K562 (cell line): Measurements from ENCODE around the gene REPS1.
"Not testable (repeated sequence)": the region's sequence is repeated elsewhere in the genome, so short reads cannot be mapped to it uniquely, and the experiment has no call there.

ENCODE experiments used
- CREB1 ChIP-seq, 2 experiments: sonication (generic) in 1 of 2; formaldehyde crosslinking in 1 of 2; IDR thresholded peaks; 2 replicates each; pipeline versions ENCODE4 v1.6.1 to v1.8.0; 2012 to 2022; ENCODE audit warnings: inconsistent platforms in 1 of 2, mild to moderate bottlenecking in 1 of 2, missing genetic modification reagents in 1 of 2, moderate library complexity in 1 of 2
- CUX1 ChIP-seq: fragments of 200-800 bp; sonication (Bioruptor generic); IDR thresholded peaks from 2 replicates; pipeline ENCODE4 v1.6.1; 2016; ENCODE audit warnings: missing genetic modification characterization, missing compliant biosample characterization
- KDM1A ChIP-seq, 2 experiments: fragments of 450-650 bp; IDR thresholded peaks; 2 replicates each; pipeline ENCODE4 v1.6.1; 2016; ENCODE audit warnings: mild to moderate bottlenecking in 2 of 2
- SP1 ChIP-seq: sonication (generic); formaldehyde crosslinking; IDR thresholded peaks from 2 replicates; pipeline ENCODE4 v1.8.1; 2022; ENCODE audit warnings: mild to moderate bottlenecking, missing genetic modification reagents
- TF ChIP-seq, protein P1 (sequence below), 2 experiments: fragments of 450-650 bp; formaldehyde crosslinking in 1 of 2; IDR thresholded peaks; 2 replicates each; pipeline versions ENCODE4 v1.4.0 to v1.6.1; 2014 to 2020; ENCODE audit warnings: mild to moderate bottlenecking in 2 of 2, borderline replicate concordance in 1 of 2, low read depth in 1 of 2
- TF ChIP-seq, protein P2 (sequence below), 3 experiments: IDR thresholded peaks in 2 of 3; conservative IDR thresholded peaks in 1 of 3; 2 replicates each; pipeline ENCODE4 v1.5.1; 2011 to 2012; ENCODE audit warnings: low read length in 3 of 3, mild to moderate bottlenecking in 3 of 3, control low read depth in 2 of 3, improper control_type of control experiment in 1 of 3, inconsistent platforms in 1 of 3, low read depth in 1 of 3, mixed read lengths in 1 of 3, moderate library complexity in 1 of 3; ENCODE audit not compliant: insufficient read depth in 2 of 3
- TF ChIP-seq, protein P3 (sequence below): sonication (generic); formaldehyde crosslinking; IDR thresholded peaks from 2 replicates; pipeline ENCODE4 v1.8.0; 2022; ENCODE audit warnings: mild to moderate bottlenecking, missing genetic modification reagents

DNA sequence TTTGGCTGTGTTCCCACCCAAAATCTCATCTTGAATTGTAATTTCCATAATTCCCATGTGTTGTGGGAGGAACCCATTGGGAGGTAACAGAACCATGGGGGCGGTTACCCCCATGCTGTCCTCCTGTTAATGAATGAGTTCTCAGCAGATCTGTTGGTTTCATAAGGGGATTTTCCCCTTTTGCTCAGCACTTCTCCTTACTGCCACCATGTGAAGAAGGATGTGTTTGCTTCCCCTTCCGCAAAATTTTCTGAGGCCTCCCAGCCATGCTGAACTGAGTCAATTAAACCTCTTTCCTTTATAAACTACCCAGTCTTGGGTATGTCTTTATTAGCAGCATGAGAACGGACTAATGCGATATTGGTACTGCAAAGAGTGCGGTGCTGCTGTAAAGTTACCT, 4.9 kb upstream of the REPS1 start:
- not testable (repeated sequence) for TF ChIP-seq SP1; CREB1 (IDR thresholded peaks at IDR 0.05); CREB1 (CRISPR knock-in tag; IDR thresholded peaks at IDR 0.05); CUX1 (CRISPR knock-in tag); KDM1A (IDR thresholded peaks at IDR 0.05)
- TF ChIP-seq, protein P1, sequence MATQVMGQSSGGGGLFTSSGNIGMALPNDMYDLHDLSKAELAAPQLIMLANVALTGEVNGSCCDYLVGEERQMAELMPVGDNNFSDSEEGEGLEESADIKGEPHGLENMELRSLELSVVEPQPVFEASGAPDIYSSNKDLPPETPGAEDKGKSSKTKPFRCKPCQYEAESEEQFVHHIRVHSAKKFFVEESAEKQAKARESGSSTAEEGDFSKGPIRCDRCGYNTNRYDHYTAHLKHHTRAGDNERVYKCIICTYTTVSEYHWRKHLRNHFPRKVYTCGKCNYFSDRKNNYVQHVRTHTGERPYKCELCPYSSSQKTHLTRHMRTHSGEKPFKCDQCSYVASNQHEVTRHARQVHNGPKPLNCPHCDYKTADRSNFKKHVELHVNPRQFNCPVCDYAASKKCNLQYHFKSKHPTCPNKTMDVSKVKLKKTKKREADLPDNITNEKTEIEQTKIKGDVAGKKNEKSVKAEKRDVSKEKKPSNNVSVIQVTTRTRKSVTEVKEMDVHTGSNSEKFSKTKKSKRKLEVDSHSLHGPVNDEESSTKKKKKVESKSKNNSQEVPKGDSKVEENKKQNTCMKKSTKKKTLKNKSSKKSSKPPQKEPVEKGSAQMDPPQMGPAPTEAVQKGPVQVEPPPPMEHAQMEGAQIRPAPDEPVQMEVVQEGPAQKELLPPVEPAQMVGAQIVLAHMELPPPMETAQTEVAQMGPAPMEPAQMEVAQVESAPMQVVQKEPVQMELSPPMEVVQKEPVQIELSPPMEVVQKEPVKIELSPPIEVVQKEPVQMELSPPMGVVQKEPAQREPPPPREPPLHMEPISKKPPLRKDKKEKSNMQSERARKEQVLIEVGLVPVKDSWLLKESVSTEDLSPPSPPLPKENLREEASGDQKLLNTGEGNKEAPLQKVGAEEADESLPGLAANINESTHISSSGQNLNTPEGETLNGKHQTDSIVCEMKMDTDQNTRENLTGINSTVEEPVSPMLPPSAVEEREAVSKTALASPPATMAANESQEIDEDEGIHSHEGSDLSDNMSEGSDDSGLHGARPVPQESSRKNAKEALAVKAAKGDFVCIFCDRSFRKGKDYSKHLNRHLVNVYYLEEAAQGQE (IDR thresholded peaks at IDR 0.05; ENCODE audit: borderline replicate concordance): not testable (repeated sequence)
- TF ChIP-seq, protein P1 (CRISPR knock-in tag; IDR thresholded peaks at IDR 0.05; ENCODE audit: low read depth): not testable (repeated sequence)
- TF ChIP-seq, protein P2, sequence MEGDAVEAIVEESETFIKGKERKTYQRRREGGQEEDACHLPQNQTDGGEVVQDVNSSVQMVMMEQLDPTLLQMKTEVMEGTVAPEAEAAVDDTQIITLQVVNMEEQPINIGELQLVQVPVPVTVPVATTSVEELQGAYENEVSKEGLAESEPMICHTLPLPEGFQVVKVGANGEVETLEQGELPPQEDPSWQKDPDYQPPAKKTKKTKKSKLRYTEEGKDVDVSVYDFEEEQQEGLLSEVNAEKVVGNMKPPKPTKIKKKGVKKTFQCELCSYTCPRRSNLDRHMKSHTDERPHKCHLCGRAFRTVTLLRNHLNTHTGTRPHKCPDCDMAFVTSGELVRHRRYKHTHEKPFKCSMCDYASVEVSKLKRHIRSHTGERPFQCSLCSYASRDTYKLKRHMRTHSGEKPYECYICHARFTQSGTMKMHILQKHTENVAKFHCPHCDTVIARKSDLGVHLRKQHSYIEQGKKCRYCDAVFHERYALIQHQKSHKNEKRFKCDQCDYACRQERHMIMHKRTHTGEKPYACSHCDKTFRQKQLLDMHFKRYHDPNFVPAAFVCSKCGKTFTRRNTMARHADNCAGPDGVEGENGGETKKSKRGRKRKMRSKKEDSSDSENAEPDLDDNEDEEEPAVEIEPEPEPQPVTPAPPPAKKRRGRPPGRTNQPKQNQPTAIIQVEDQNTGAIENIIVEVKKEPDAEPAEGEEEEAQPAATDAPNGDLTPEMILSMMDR (IDR thresholded peaks at IDR 0.05 in 2 of 3, conservative IDR thresholded peaks at IDR 0.05 in 1 of 3; ENCODE audit: insufficient read depth in 2 of 3, low read depth in 1 of 3, low read length in 3 of 3): not testable (repeated sequence)
- TF ChIP-seq, protein P3, sequence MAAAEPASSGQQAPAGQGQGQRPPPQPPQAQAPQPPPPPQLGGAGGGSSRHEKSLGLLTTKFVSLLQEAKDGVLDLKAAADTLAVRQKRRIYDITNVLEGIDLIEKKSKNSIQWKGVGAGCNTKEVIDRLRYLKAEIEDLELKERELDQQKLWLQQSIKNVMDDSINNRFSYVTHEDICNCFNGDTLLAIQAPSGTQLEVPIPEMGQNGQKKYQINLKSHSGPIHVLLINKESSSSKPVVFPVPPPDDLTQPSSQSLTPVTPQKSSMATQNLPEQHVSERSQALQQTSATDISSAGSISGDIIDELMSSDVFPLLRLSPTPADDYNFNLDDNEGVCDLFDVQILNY (CRISPR knock-in tag): not testable (repeated sequence)
